GM18511 (cell line): ENCODE data around the gene IFT57.

Experiments used
- ATAC-seq: cut with Tn5 transposase; IDR thresholded peaks from one replicate; pipeline ENCODE4 v1.9.1; 2021; ENCODE audit warnings: mild to moderate bottlenecking, moderate library complexity; ENCODE audit not compliant: unreplicated experiment

Gene IFT57

DNA sequence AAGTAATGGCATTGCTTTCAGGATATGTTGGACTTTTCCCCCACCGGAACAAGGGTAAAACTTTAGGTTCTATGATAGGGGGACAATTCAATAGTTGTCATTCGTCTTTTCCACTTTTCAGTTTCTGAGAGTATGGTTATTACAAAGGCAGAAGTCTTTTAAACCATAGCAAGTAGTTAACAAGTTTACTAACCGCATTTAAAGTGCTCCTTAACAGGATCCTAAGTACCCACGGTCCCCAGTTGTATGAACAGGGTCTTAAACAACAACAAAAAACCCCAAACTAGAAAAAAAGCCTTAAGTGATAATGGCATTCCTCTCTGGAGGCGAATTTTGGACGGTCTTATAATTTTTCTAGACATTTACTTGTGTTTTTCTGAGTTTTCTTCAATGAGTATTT is 831 bp downstream of the IFT57 start:
- ATAC-seq: no peak

DNA sequence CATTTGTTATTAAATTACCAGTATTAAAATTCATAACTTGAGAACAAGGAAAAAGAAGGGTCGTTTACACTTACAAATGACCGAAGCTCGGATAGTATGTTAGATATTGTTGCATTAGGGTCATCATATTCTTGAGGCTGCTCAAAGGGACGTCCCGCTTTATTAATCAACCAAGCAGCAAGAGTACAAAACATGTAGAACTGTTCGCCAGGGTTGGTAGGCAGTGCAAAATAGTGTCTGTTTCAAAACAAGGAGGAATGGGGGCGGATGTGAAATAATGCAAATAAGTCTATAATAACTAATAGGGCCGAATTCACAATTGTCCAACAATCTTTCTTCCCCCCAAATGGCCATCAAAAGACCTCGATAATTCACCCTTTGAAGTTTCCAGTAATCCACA is 2.9 kb downstream of the IFT57 start:
- ATAC-seq: peak; percentile 25

DNA sequence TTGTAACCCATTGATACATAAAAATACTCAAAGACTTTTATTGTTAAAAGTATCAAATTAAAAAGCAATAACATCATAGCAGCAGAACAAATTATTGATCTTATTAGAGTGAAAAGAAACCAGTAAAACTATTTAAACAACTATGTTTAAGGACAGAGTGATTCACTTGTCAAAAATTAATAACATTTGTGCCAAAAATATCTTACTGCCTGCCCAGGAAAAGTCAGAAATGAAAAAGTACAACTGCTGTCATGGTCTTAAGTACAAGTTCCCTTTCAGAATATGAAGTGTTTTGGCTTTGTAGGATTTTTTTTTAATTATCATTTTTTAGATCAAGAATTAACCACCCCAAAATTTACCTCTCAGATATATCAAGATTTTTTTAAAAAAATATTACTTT is 3.4 kb downstream of the IFT57 start:
- ATAC-seq: no peak

- no peak for ATAC-seq
Measured at GRCh38 chr3:108215871-108216270, 6.4 kb downstream of the IFT57 start.

- ATAC-seq: peak; percentile 57
Measured at GRCh38 chr3:108209579-108209978, 12.6 kb downstream of the IFT57 start.

DNA sequence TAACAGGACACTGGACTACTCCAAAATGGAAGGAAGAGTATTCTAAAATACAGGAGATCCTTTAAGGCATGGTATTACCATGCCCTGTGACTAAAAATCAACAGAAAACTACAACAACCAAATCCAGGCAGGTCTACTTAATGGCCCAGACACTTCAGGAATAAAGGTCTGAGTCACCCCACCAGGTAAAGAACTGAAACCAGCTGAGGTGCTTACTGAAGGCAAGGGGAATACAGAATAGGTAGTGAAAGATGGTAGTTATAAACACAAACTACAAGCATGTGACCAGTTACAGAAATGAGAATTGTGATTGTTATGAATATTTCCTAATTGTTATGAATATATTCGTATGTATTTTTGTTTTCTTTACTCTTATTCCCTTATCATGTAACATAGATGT is 13.4 kb downstream of the IFT57 start:
- ATAC-seq: peak; percentile 94

- ATAC-seq: no peak
Measured at GRCh38 chr3:108202834-108203233, 19.4 kb downstream of the IFT57 start.

- ATAC-seq: no peak
Measured at GRCh38 chr3:108202080-108202479, 20.1 kb downstream of the IFT57 start.

DNA sequence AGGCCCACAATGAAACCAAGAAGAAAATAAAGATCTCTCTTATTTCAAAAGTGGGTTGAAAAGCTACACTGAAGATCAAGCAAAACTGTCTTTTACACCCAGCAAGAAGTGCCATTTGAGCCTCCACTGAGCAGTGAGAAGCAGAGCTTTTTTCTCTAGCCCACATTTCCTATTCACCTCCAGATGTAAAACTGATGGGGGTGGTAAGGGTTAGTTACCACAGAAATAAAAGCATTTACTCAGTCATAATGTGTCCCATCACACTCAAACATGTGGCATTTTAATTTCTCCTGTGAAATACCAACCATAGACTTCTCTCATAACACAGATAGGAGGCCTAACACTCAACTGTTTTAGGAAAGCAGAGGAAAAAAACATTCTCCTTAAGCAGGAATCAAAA is 21.0 kb downstream of the IFT57 start:
- ATAC-seq: no peak

GRCh38 chr3:108200578-108200977 is 21.6 kb downstream of the IFT57 start:
- no peak for ATAC-seq

- ATAC-seq: no peak
Measured at GRCh38 chr3:108200024-108200423, 22.2 kb downstream of the IFT57 start.

DNA sequence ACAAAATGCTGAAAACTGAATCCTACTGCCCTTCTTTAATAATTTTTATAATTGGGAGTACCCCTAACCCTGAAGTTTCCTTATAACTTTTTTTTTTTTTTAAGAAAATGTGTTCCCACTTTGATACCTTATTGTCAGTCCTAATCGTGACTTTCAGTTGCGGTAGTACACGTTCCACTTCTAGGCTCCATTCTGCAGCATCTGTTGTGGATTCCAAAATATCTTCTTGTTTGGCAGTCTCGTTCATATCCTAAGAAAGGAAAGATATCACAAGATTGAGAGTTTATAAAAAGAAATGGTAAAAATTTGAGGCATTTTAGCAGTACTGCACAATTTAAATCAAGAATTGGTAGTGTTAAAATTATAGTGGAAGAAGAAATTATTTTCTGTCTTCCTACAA is 30.8 kb downstream of the IFT57 start:
- no peak for ATAC-seq

DNA sequence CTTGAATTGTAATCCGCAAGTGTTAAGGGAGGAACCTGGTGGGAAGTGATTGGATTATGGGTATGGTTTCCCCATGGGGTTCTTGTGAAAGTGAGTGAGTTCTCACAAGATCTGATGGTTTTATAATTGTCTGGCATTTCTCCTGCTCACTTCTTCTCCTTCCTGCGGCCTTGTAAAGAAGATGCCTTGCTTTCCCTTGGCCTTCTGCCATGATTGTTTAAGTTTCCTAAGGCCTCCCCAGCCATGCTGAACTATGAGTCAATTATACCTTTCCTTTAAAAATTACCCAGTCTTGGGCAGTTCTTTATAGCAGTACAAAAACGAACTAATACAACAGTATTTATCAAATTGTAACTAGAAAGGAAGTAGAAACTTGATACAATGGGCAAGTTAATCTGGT is 31.9 kb downstream of the IFT57 start:
- no peak for ATAC-seq

- ATAC-seq: no peak
Measured at GRCh38 chr3:108189440-108189839, 32.8 kb downstream of the IFT57 start.

- ATAC-seq: no peak
Measured at GRCh38 chr3:108185536-108185935, 36.7 kb downstream of the IFT57 start.

DNA sequence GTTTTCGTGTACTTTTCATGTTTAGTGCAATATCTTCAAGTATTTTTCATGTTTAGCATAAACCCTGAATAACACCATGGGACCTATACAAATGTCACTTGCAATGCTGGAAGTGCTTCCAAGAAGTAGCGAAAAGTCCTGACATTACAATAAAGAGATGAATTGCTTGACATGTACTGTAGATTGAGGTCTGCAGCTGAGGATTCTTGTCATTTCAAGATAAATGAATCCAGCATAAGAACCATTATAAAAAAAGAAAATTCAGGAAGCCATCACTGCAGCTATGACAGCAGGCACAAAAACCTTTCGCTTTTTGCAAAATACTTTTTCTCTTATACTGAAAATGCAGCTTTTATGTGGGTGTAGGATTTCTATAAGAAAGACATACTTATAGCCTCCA is 37.4 kb downstream of the IFT57 start:
- no peak for ATAC-seq

DNA sequence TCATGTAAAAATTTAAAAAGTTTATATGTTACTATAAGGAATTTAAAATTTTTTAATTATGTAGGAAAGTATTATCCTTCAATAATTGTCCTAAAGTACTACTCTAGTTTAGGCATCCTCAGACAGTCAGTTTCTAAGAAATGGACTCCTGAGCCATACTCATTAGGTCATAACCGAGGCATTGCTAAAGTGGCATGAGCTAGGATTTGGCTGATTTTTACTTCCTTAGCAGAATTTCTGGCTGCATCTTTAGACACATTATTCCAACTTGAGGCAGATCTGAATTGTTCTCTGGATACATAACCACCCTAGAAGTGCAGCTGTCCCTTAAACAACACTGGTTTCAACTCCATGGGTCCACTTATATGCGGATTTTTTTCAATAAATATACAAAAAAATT is 38.3 kb downstream of the IFT57 start:
- no peak for ATAC-seq

GRCh38 chr3:108183181-108183580 is 39.0 kb downstream of the IFT57 start:
- ATAC-seq: no peak

- ATAC-seq: no peak
Measured at GRCh38 chr3:108182339-108182738, 39.9 kb downstream of the IFT57 start.

- no peak for ATAC-seq
Measured at GRCh38 chr3:108181172-108181571, 41.1 kb downstream of the IFT57 start.

- ATAC-seq: no peak
Measured at GRCh38 chr3:108180194-108180593, 42.0 kb downstream of the IFT57 start.

- ATAC-seq: no peak
Measured at GRCh38 chr3:108178676-108179075, 43.5 kb downstream of the IFT57 start.

- ATAC-seq: no peak
Measured at GRCh38 chr3:108177536-108177935, 44.7 kb downstream of the IFT57 start.

DNA sequence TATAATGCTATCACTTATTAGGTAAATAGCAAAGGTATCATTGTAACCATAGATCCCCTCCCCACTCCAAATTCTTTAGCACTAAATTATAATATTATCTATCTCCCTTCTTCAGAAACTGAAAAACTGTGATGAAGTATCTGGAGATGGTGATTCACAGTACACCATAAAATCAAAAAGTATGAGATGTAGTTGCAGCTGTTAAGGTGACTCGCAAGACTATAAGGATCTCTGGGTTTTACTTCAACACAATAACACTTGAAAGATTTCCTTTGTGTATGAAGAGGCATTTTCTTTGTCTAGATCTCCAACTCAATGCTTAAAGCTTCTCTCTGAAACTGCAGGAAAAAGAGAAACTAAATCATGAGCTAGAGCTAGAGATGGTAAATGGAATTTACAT is 46.9 kb downstream of the IFT57 start:
- no peak for ATAC-seq
